Neural cell (in vitro differentiated cells): Measurements from ENCODE around the gene ZNF428. TPM values are rescaled to one million over a fixed set of nuclear protein-coding genes. Genes with fewer than 3 reads are reported as not detected.

Experiments used
- H2AFZ ChIP-seq: fragments of 200-600, 300-800 bp; sonication (generic), shearing (Covaris generic); 2 replicates; pipeline ENCODE4 v1.6.0; 2014; ENCODE audit warnings: low read depth, mild to moderate bottlenecking, antibody characterized with exemption, low read length, moderate library complexity
- H3F3A ChIP-seq: fragments of 200-600 bp; shearing (Covaris generic); 2 replicates; pipeline ENCODE4 v1.6.1; 2016; ENCODE audit warnings: mild to moderate bottlenecking, moderate library complexity, mixed read lengths, antibody characterized with exemption, low read length; ENCODE audit not compliant: insufficient read depth, poor library complexity, severe bottlenecking
- H3K27ac ChIP-seq: fragments of 200-600, 300-800 bp; sonication (generic), shearing (Covaris generic); 2 replicates; pipeline ENCODE4 v1.5.1; 2014; ENCODE audit warnings: mild to moderate bottlenecking, low read length, moderate library complexity
- H3K27me3 ChIP-seq: fragments of 300-800, 200-600 bp; sonication (generic), shearing (Covaris generic); 2 replicates; pipeline ENCODE4 v1.6.0; 2014; ENCODE audit warnings: mild to moderate bottlenecking, low read depth, low read length, moderate library complexity; ENCODE audit not compliant: insufficient read depth
- H3K36me3 ChIP-seq: fragments of 300-800, 200-600 bp; sonication (generic), shearing (Covaris generic); 2 replicates; pipeline ENCODE4 v1.5.1; 2014; ENCODE audit warnings: mild to moderate bottlenecking, antibody characterized with exemption, low read length, moderate library complexity; ENCODE audit not compliant: insufficient read depth
- H3K4me2 ChIP-seq: fragments of 300-800, 200-600 bp; sonication (generic), shearing (Covaris generic); 2 replicates; pipeline ENCODE4 v1.6.0; 2014; ENCODE audit warnings: mild to moderate bottlenecking, low read length
- H3K4me3 ChIP-seq: fragments of 300-800, 200-600 bp; sonication (generic), shearing (Covaris generic); 2 replicates; pipeline ENCODE4 v1.5.1; 2014; ENCODE audit warnings: mild to moderate bottlenecking, low read length, moderate library complexity
- H3K79me2 ChIP-seq: fragments of 200-600 bp; shearing (Covaris generic); replicated peaks from 2 replicates; pipeline ENCODE4 v1.6.0; 2014; ENCODE audit warnings: mild to moderate bottlenecking, low read length, moderate library complexity; ENCODE audit not compliant: insufficient read depth
- H3K9ac ChIP-seq: fragments of 300-800, 200-600 bp; sonication (generic), shearing (Covaris generic); 2 replicates; pipeline ENCODE4 v1.6.1; 2016; ENCODE audit warnings: mild to moderate bottlenecking, low read length, mixed read lengths
- H3K9me2 ChIP-seq: fragments of 200-600 bp; shearing (Covaris generic); 2 replicates; pipeline ENCODE4 v1.6.1; 2016; ENCODE audit warnings: mild to moderate bottlenecking, low read length, mixed read lengths; ENCODE audit not compliant: insufficient read depth
- H3K9me3 ChIP-seq: fragments of 200-600, 300-800 bp; sonication (generic), shearing (Covaris generic); 2 replicates; pipeline ENCODE4 v1.6.1; 2016; ENCODE audit warnings: mild to moderate bottlenecking, mixed run types, low read length, moderate library complexity, mixed read lengths
- H4K20me1 ChIP-seq: fragments of 200-600 bp; shearing (Covaris generic); 2 replicates; pipeline ENCODE4 v1.6.1; 2016; ENCODE audit warnings: mild to moderate bottlenecking, mixed run types; ENCODE audit not compliant: insufficient read depth
- CTCF ChIP-seq: fragments of 450-650 bp; IDR thresholded peaks from 2 replicates; pipeline ENCODE4 v1.5.1; 2014; ENCODE audit warnings: antibody characterized with exemption, mild to moderate bottlenecking, moderate library complexity; ENCODE audit not compliant: poor library complexity, severe bottlenecking
- EP300 ChIP-seq: fragments of 450-650 bp; conservative IDR thresholded peaks from 2 replicates; pipeline ENCODE4 v1.6.1; 2014; ENCODE audit warnings: antibody characterized with exemption, mild to moderate bottlenecking, moderate library complexity; ENCODE audit not compliant: poor library complexity, severe bottlenecking
- EZH2 ChIP-seq: fragments of 200-600, 300-800 bp; shearing (Covaris generic), sonication (generic); IDR thresholded peaks from 2 replicates; pipeline ENCODE4 v1.6.1; 2014; ENCODE audit warnings: antibody characterized with exemption, low read length, borderline replicate concordance, mild to moderate bottlenecking; ENCODE audit not compliant: insufficient read depth, poor library complexity, severe bottlenecking
- MXI1 ChIP-seq: fragments of 450-650 bp; conservative IDR thresholded peaks from 2 replicates; pipeline ENCODE4 v1.6.1; 2014; ENCODE audit warnings: antibody characterized with exemption, mild to moderate bottlenecking; ENCODE audit not compliant: poor library complexity, severe bottlenecking
- POLR2AphosphoS5 ChIP-seq: IDR thresholded peaks from 2 replicates; pipeline ENCODE4 v1.6.1; 2012
- RAD21 ChIP-seq: fragments of 450-650 bp; conservative IDR thresholded peaks from 2 replicates; pipeline ENCODE4 v1.6.1; 2014; ENCODE audit warnings: antibody characterized with exemption, mild to moderate bottlenecking, moderate library complexity
- REST ChIP-seq: IDR thresholded peaks from 2 replicates; pipeline ENCODE4 v1.6.1; 2012; ENCODE audit warnings: borderline replicate concordance
- SMC3 ChIP-seq: fragments of 450-650 bp; conservative IDR thresholded peaks from 2 replicates; pipeline ENCODE4 v1.6.1; 2014; ENCODE audit warnings: antibody characterized with exemption, mild to moderate bottlenecking, moderate library complexity; ENCODE audit not compliant: poor library complexity
- TAF1 ChIP-seq: IDR thresholded peaks from 2 replicates; pipeline ENCODE4 v1.6.1; 2012; ENCODE audit warnings: low read depth
- polyA plus RNA-seq: library from polyadenylated mRNA; depleted of rRNA; stranded (reverse); fragments of >200 nt; gene quantifications from 2 replicates; pipeline ENCODE4 v1.2.3, GENCODE V29; 2014

The ZNF428 gene
- polyA plus RNA-seq, 1 donor from 2014 or later: 1,008 TPM

GRCh38 chr19:43667876-43668405 is 48.5 kb upstream of the ZNF428 start:
- peak overlapping the region; percentile 65 for H3K4me3 ChIP-seq
- no peak overlapping the region for H3K4me2 ChIP-seq
- no peak overlapping the region for H3K9ac ChIP-seq
- H3K27ac ChIP-seq: no peak overlapping the region
- H3K27me3 ChIP-seq: peaks cover 42% of the 10 kb centered on the region
- H3K9me3 ChIP-seq: no peaks in the 10 kb centered on the region
- no peaks in the 10 kb centered on the region for H3K36me3 ChIP-seq
- TF ChIP-seq EP300 (no peak), MXI1 (no peak), TAF1 (no peak), SMC3 (no peak), CTCF (no peak), RAD21 (no peak), EZH2 (no peak), REST (no peak), POLR2AphosphoS5 (no peak)
- no peaks in the 10 kb centered on the region for H3K9me2 ChIP-seq
- H4K20me1 ChIP-seq: no peaks in the 10 kb centered on the region
- H3K79me2 ChIP-seq: no peaks in the 10 kb centered on the region
- no peak overlapping the region for H2AFZ ChIP-seq
- H3F3A ChIP-seq: no peaks in the 10 kb centered on the region

GRCh38 chr19:43667126-43667875 is 47.9 kb upstream of the ZNF428 start:
- Histone ChIP-seq H3K9me3 (no peaks in the 10 kb centered on the region), H3K4me2 (no peak overlapping the region), H4K20me1 (no peaks in the 10 kb centered on the region), H3K79me2 (no peaks in the 10 kb centered on the region), H3K27ac (no peak overlapping the region), H3K27me3 (peaks cover 42% of the 10 kb centered on the region), H3K9ac (no peak overlapping the region), H3K4me3 (peak overlapping the region; percentile 65), H3F3A (no peaks in the 10 kb centered on the region), H2AFZ (no peak overlapping the region), H3K36me3 (no peaks in the 10 kb centered on the region), H3K9me2 (no peaks in the 10 kb centered on the region)
- TF ChIP-seq MXI1: no peak
- TF ChIP-seq RAD21: no peak
- no peak for TF ChIP-seq CTCF
- TF ChIP-seq TAF1: no peak
- TF ChIP-seq REST: no peak
- TF ChIP-seq EZH2: no peak
- TF ChIP-seq SMC3: no peak
- TF ChIP-seq EP300: no peak
